Body of pancreas (tissue), 4 donors: ENCODE results near the gene CAPN2. TPM values are rescaled to one million over a fixed set of nuclear protein-coding genes. Genes with fewer than 3 reads are reported as not detected.

Source experiments
- ATAC-seq: fragments of 150-250 bp; one replicate; pipeline ENCODE4 v1.9.1; 2016
- DNase-seq, 4 donors: peaks; one replicate each; pipeline ENCODE4 v3.0.0-alpha.2; 2019
- H3K27ac ChIP-seq, 4 donors: fragments of 200-600 bp; sonication (generic); 1 replicate in 3 of 4; 2 replicates in 1 of 4; pipeline versions ENCODE4 v1.5.1 to v1.6.1; 2016 to 2019; ENCODE audit warnings: mild to moderate bottlenecking in 1 of 4, mixed read lengths in 1 of 4, moderate library complexity in 1 of 4
- H3K27me3 ChIP-seq, 2 donors: fragments of 200-600 bp; sonication (generic); one replicate each; pipeline ENCODE4 v1.6.0; 2016; ENCODE audit warnings: mild to moderate bottlenecking in 1 of 2
- H3K36me3 ChIP-seq, 2 donors: fragments of 200-600 bp; sonication (generic); replicated peaks in 1 of 2; 2 replicates each; pipeline ENCODE4 v1.5.1; 2016; ENCODE audit warnings: low read depth in 2 of 2; ENCODE audit not compliant: insufficient read depth in 1 of 2
- H3K4me1 ChIP-seq: fragments of 200-600 bp; sonication (generic); one replicate; pipeline ENCODE4 v1.6.0; 2016
- H3K4me3 ChIP-seq, 2 donors: fragments of 200-600 bp; sonication (generic); 1 replicate in 1 of 2; 2 replicates in 1 of 2; pipeline ENCODE4 v1.5.1; 2016 to 2019
- H3K9me3 ChIP-seq, 3 donors: fragments of 200-600 bp; sonication (generic); 1 replicate in 2 of 3; 2 replicates in 1 of 3; pipeline ENCODE4 v1.5.1; 2016
- POLR2A ChIP-seq, 3 donors: fragments of 450-650 bp; IDR thresholded peaks; one replicate each; pipeline ENCODE4 v1.6.1; 2016; ENCODE audit warnings: antibody characterized with exemption in 3 of 3, mild to moderate bottlenecking in 2 of 3
- WGBS, 2 donors: methylation state at CpG; one replicate each; pipeline ENCODE4 v1.1.5; 2017; 5-methylcytosine and 5-hydroxymethylcytosine counted together
- intact Hi-C: fragments of 100-400 bp; cut with DNase I; formaldehyde crosslinking; loops from one replicate; pipeline ENCODE4 v1.15.1; 2023
- total RNA-seq, 2 donors: library from RNA; depleted of rRNA; stranded (reverse); fragments of >200 nt; gene quantifications; one replicate each; pipeline ENCODE4 v1.1.0, GENCODE V29; 2016
- TF ChIP-seq, protein P1 (sequence below), 7 experiments: fragments of 450-650 bp in 4 of 7; fragments of 200-600 bp in 3 of 7; sonication (generic) in 3 of 7; IDR thresholded peaks; one replicate each; pipeline ENCODE4 v1.5.1; 2016 to 2019; ENCODE audit warnings: antibody characterized with exemption in 7 of 7

The CAPN2 gene
- total RNA-seq, 2 donors from 2014 or later, result 85.7 to 90.0 TPM

DNA sequence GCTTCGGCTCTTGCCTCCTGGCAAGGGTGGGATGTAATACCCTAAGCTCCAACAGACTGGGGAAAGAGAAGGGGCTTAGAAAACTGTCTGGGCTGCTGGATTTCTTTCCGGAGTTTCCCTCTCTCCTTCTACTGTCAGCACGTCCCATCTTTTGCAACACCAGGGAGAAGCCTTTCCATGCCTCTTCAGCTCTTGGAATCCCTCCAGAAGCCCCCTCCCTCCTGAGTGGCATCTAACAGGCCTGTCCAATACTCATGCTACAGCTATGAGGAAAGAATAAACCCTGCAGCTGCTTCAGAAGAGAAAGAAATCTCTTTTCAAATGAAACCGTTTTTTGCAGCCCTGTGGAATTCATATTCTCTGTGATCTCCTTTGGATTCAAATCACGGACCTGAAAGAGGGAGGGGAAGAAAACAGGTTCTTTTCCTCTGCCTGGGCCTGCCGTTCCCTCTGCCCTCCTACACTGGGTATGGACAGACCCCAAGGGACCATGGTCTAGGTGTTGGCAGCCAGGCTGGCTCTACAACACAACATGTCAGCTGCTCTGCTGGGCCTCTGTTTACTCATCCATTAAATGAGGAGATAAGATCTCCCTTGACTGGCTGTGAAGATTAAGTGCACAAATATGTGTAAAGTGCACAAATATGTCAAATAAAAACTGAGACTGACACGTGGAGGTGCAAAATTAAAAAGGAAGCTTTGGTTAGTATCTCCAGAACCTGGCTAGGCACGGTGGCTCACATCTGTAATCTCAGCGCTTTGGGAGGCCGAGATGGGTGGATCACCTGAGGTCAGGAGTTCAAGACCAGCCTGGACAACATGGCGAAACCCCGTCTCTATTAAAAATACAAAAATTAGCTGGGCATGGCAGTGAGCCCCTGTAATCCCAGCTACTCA lies 6.0 kb upstream of the CAPN2 start:
- no peak overlapping the region for H3K4me3 ChIP-seq
- peak overlapping the region in 1 of 4 donors; percentile 79 for H3K27ac ChIP-seq
- H3K4me1 ChIP-seq, result peaks cover 22% of the 10 kb centered on the region
- ATAC-seq (no peak), DNase-seq (no peak)
- H3K9me3 ChIP-seq, result no peaks in the 10 kb centered on the region
- H3K36me3 ChIP-seq, result no peaks in the 10 kb centered on the region
- TF ChIP-seq, protein P1, sequence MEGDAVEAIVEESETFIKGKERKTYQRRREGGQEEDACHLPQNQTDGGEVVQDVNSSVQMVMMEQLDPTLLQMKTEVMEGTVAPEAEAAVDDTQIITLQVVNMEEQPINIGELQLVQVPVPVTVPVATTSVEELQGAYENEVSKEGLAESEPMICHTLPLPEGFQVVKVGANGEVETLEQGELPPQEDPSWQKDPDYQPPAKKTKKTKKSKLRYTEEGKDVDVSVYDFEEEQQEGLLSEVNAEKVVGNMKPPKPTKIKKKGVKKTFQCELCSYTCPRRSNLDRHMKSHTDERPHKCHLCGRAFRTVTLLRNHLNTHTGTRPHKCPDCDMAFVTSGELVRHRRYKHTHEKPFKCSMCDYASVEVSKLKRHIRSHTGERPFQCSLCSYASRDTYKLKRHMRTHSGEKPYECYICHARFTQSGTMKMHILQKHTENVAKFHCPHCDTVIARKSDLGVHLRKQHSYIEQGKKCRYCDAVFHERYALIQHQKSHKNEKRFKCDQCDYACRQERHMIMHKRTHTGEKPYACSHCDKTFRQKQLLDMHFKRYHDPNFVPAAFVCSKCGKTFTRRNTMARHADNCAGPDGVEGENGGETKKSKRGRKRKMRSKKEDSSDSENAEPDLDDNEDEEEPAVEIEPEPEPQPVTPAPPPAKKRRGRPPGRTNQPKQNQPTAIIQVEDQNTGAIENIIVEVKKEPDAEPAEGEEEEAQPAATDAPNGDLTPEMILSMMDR (IDR thresholded peaks at IDR 0.05), result no peak
- no peak for TF ChIP-seq POLR2A (IDR thresholded peaks at IDR 0.05)
- intact Hi-C loops, result no loop called here
- no peaks in the 10 kb centered on the region for H3K27me3 ChIP-seq
- 55 to 66% methylated on average over 12 of the region's 12 CpGs for WGBS, 2 donors

DNA sequence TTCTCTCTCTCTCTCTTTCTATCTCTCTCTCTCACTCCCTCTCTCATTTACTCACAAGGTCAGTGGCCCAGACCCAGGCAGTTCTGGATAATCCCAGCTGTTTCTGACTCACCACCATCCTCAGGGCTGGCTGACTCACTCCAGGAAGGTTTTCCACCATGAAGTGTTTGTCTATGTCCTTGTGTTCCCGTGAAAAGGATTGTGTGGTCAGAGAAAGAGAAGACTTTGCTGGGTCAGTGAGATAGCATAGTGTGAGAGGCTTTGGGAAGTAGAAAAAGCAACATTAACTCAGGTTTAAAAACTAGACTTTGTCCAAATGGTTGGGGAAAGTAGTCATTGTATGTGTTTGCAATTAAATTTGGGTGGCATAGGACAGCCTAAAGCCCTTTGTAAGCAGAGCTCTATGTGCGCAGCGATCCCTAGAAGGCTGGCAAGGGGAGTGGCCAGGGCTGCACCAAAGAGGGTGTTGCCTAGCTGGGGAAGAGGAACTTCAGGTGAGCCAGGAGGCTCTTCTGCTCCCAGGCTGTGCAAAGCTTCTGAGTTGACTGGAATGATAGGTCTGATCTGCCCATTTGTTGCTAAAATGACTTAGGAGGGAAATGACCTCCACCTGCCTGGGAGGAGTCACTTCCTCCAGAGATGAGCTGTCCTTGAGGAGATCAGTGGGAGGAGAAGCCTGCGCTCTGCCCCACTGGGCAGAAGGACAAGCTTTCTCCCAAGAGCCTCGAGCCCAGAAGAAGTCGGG lies 4.9 kb upstream of the CAPN2 start:
- no peak for TF ChIP-seq POLR2A (IDR thresholded peaks at IDR 0.05)
- TF ChIP-seq, protein P1 (IDR thresholded peaks at IDR 0.05), result no peak
- peaks cover 22% of the 10 kb centered on the region for H3K4me1 ChIP-seq
- intact Hi-C loops, result no loop called here
- peak; percentile 80 for ATAC-seq
- H3K9me3 ChIP-seq, result no peaks in the 10 kb centered on the region
- no peaks in the 10 kb centered on the region for H3K27me3 ChIP-seq
- DNase-seq, result peak; percentile 45 to 83 (median 72)
- 48 to 61% methylated on average over 5 to 6 of the region's 6 CpGs for WGBS, 2 donors
- no peaks in the 10 kb centered on the region for H3K36me3 ChIP-seq
- peak overlapping the region; percentile 24 to 82 (median 73) for H3K27ac ChIP-seq
- H3K4me3 ChIP-seq, result no peak overlapping the region

DNA sequence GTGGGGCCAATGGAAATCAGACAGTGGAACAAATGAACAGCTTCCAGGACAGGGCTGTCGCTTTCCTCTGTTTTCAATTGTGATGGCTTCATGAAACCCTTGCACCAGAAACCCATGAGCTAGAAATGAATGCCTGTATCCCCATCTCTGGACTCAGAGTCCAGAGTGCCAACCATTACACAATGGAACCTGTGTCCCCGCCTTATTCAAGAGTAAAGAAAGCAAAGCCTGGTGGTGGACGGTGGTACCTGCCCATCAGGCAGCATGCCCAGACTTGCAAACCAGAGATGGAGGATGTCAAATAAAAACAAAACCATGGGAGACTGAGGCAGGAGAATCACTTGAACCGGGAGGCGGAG lies 4.4 kb upstream of the CAPN2 start:
- peak overlapping the region; percentile 24 to 82 (median 73) for H3K27ac ChIP-seq
- TF ChIP-seq, protein P1 (IDR thresholded peaks at IDR 0.05), result peak in 2 of 7 experiments; percentile 8 to 23
- no peak for TF ChIP-seq POLR2A (IDR thresholded peaks at IDR 0.05)
- no peaks in the 10 kb centered on the region for H3K36me3 ChIP-seq
- DNase-seq, result peak in 1 of 4 donors; percentile 27
- WGBS, 2 donors, result 76 to 85% methylated on average over 5 of the region's 5 CpGs
- no peak for ATAC-seq
- H3K4me3 ChIP-seq, result no peak overlapping the region
- intact Hi-C loops, result no loop called here
- no peaks in the 10 kb centered on the region for H3K27me3 ChIP-seq
- H3K9me3 ChIP-seq, result no peaks in the 10 kb centered on the region
- H3K4me1 ChIP-seq, result peaks cover 22% of the 10 kb centered on the region

DNA sequence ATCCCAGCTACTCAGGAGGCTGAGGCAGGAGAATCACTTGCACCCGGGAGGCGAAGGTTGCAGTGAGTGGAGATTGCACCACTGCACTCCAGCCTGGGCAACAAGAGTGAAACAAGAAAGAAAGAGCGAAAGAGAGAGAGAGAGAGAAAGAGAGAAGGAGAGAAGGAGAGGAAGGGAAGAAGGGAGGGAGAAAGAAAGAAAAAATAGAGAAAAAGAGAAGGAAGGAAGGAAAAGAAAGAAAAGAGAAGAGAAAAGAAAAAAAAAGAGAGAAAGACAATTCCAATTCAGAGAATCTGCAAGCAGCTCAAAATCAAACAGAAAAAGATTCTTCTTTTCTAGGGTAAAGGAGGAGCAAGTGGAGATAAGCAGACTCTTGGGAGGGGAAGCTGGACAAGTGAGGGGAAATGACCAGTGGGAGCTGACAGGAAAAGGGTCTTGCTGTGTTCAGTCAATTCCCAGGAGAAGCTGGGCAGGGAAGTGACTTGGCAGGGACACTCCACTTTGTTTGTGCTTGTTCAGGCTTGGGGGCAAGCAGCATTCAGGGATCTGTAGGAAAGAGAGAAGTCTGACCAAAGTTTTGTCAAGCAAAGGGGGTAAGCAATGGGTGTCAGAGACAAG lies 3.6 kb upstream of the CAPN2 start:
- Histone ChIP-seq H3K4me3 (no peak overlapping the region), H3K27ac (no peak overlapping the region), H3K9me3 (no peaks in the 10 kb centered on the region), H3K36me3 (no peaks in the 10 kb centered on the region), H3K4me1 (peaks cover 29% of the 10 kb centered on the region), H3K27me3 (no peaks in the 10 kb centered on the region)
- WGBS, 2 donors, result 77 to 91% methylated on average over 3 of the region's 3 CpGs
- DNase-seq (no peak), ATAC-seq (no peak)
- intact Hi-C loops, result no loop called here
- no peak for TF ChIP-seq POLR2A (IDR thresholded peaks at IDR 0.05)
- TF ChIP-seq, protein P1 (IDR thresholded peaks at IDR 0.05), result no peak
